Stimulated activated CD4-positive, alpha-beta T cell treated with anti-CD3 and anti-CD28 coated beads, Interleukin-12 subunit alpha, Interleukin-12 subunit beta, amount 100 ng/mL, for 24 hours (primary cell): ENCODE measurements around the gene DIAPH2.

Source experiments
- DNase-seq, 2 experiments: peaks; one replicate each; pipeline ENCODE4 v3.0.0-alpha.2; 2020; ENCODE audit warnings: low read depth in 2 of 2

DIAPH2 gene

GRCh38 chrX:97050392-97050791 lies 365.8 kb downstream of the DIAPH2 start:
- DNase-seq: no peak

- no peak for DNase-seq
Measured at GRCh38 chrX:97057349-97057909, 372.8 kb downstream of the DIAPH2 start.

- DNase-seq: no peak
Measured at GRCh38 chrX:97060020-97060419, 375.4 kb downstream of the DIAPH2 start.

GRCh38 chrX:97065066-97065465 lies 380.4 kb downstream of the DIAPH2 start:
- no peak for DNase-seq

GRCh38 chrX:97065973-97066372 lies 381.3 kb downstream of the DIAPH2 start:
- no peak for DNase-seq

- DNase-seq: no peak
Measured at GRCh38 chrX:97066381-97066780, 381.7 kb downstream of the DIAPH2 start.

- DNase-seq: no peak
Measured at GRCh38 chrX:97070346-97070745, 385.7 kb downstream of the DIAPH2 start.

GRCh38 chrX:97074400-97074799 lies 389.8 kb downstream of the DIAPH2 start:
- DNase-seq: no peak

GRCh38 chrX:97089116-97089515 lies 404.5 kb downstream of the DIAPH2 start:
- DNase-seq: no peak

GRCh38 chrX:97096385-97096784 lies 411.7 kb downstream of the DIAPH2 start:
- DNase-seq: no peak

GRCh38 chrX:97102938-97103337 lies 418.3 kb downstream of the DIAPH2 start:
- no peak for DNase-seq

GRCh38 chrX:97109730-97110129 lies 425.1 kb downstream of the DIAPH2 start:
- DNase-seq: no peak

- no peak for DNase-seq
Measured at GRCh38 chrX:97117572-97117971, 432.9 kb downstream of the DIAPH2 start.

GRCh38 chrX:97119474-97120109 lies 434.9 kb downstream of the DIAPH2 start:
- DNase-seq: no peak

- DNase-seq: no peak
Measured at GRCh38 chrX:97123001-97123400, 438.4 kb downstream of the DIAPH2 start.

GRCh38 chrX:97126020-97126419 lies 441.4 kb downstream of the DIAPH2 start:
- DNase-seq: no peak

GRCh38 chrX:97132664-97133415 lies 448.2 kb downstream of the DIAPH2 start:
- DNase-seq: no peak

- no peak for DNase-seq
Measured at GRCh38 chrX:97145934-97146333, 461.3 kb downstream of the DIAPH2 start.

- no peak for DNase-seq
Measured at GRCh38 chrX:97155816-97156215, 471.2 kb downstream of the DIAPH2 start.

GRCh38 chrX:97158269-97158668 lies 473.6 kb downstream of the DIAPH2 start:
- no peak for DNase-seq

- no peak for DNase-seq
Measured at GRCh38 chrX:97159916-97160800, 475.5 kb downstream of the DIAPH2 start.

- no peak for DNase-seq
Measured at GRCh38 chrX:97167333-97167732, 482.7 kb downstream of the DIAPH2 start.
